ENCODE measurements around the gene CALR3.
"Not testable (repeated sequence)": the region's sequence is repeated elsewhere in the genome, so short reads cannot be mapped to it uniquely, and the experiment has no call there.

DNA sequence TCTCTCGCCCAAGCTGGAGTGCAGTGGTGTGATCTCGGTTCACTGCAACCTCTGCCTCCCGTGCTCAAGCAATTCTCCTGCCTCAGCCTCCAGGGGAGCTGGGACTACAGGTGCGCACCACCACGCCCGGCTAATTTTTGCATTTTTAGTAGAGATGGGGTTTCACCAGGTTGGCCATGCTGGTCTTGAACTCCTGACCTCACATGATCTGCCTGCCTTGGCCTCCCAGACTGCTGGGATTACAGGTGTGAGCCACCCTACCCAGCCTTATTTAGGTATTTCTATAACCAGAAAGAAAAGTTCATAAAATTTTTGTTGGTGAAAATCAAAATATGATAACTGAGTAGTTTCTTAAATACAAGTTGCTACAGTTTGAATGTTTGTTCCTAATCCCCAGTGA is 47.8 kb upstream of the CALR3 start:
- TF ChIP-seq, protein P1, sequence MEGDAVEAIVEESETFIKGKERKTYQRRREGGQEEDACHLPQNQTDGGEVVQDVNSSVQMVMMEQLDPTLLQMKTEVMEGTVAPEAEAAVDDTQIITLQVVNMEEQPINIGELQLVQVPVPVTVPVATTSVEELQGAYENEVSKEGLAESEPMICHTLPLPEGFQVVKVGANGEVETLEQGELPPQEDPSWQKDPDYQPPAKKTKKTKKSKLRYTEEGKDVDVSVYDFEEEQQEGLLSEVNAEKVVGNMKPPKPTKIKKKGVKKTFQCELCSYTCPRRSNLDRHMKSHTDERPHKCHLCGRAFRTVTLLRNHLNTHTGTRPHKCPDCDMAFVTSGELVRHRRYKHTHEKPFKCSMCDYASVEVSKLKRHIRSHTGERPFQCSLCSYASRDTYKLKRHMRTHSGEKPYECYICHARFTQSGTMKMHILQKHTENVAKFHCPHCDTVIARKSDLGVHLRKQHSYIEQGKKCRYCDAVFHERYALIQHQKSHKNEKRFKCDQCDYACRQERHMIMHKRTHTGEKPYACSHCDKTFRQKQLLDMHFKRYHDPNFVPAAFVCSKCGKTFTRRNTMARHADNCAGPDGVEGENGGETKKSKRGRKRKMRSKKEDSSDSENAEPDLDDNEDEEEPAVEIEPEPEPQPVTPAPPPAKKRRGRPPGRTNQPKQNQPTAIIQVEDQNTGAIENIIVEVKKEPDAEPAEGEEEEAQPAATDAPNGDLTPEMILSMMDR (IDR thresholded peaks at IDR 0.05): not testable (repeated sequence)
- TF ChIP-seq POLR2A (IDR thresholded peaks at IDR 0.05): not testable (repeated sequence)
